ENCODE data around the gene LYPD5. TPM values are rescaled to one million over a fixed set of nuclear protein-coding genes. Genes with fewer than 3 reads are reported as not detected.
"Not testable (repeated sequence)": the region's sequence is repeated elsewhere in the genome, so short reads cannot be mapped to it uniquely, and the experiment has no call there.

The LYPD5 gene
- total RNA-seq, 4 donors from 2014 or later: 0.35 to 1.4 TPM; not detected in 2

- peaks cover 0 to 4% of the 10 kb centered on the region in 2 donors for H3K4me1 ChIP-seq
- no peaks in the 10 kb centered on the region for H3K36me3 ChIP-seq
- TF ChIP-seq POLR2A (IDR thresholded peaks at IDR 0.05): no peak
- no peak for TF ChIP-seq CTCF (IDR thresholded peaks at IDR 0.05 in 4 of 5, conservative IDR thresholded peaks at IDR 0.05 in 1 of 5)
- peaks cover 10 to 26% (median 11%) of the 10 kb centered on the region in 3 donors for H3K27me3 ChIP-seq
- H3K27ac ChIP-seq: no peak overlapping the region
- H3K9me3 ChIP-seq: no peaks in the 10 kb centered on the region
- no peak for DNase-seq
- H3K4me3 ChIP-seq: peak overlapping the region; percentile 39 to 48 (median 44)
- in situ Hi-C loops (cut with MboI; ENCODE audit: low sequenced_read_pairs in 4 of 4): loop anchor here in 1 of 4 donors (10.0 kb wide), 1 partner anchor 134 kb away; the partner anchor contains the start of gene ZNF221
- no peak for ATAC-seq
- intact Hi-C loops (cut with DNase I; ENCODE audit: low total_unique reads): no loop called here
Measured at GRCh38 chr19:43820884-43821215, 18.6 kb upstream of the LYPD5 start.

DNA sequence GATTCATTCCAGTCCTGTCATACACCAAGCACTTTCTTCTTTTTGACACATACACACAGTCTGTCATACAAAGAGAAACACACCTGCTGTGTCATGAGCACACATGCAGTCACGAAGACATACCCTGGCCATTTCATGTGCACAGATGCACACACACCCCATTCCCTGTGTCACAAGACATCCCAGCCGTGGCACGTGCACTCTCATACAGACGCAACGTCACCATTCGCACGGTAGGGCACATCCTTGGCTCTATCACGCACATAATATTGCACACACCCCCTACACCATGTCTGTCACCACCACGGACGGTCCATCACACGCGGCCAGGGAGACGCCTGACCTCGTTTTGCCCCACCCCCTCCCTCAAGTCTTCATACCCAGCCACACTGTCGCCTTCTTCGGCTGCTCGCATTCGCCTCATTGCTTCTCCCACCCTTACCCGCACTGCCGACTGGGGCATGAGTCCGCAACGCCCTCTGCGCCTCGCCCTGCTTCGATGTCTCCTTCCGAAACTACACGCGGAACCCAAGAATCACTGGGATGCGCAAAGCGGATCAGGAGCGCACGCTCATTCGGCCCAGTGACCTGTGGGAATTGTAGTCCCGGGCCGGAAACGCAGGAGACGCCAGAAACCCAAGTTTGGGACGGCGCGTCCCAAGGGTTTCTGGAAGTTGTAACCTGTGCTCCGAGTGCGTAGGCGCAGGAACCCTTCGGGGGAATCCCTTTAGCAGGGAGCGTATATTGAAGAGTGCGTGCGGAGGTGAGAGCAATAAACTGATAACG lies 18.0 kb upstream of the LYPD5 start:
- no peak for ATAC-seq
- Histone ChIP-seq H3K27ac (no peak overlapping the region), H3K9me3 (no peaks in the 10 kb centered on the region), H3K27me3 (peaks cover 10 to 26% (median 11%) of the 10 kb centered on the region in 3 donors), H3K36me3 (no peaks in the 10 kb centered on the region), H3K4me1 (peaks cover 0 to 4% of the 10 kb centered on the region in 2 donors), H3K4me3 (peak overlapping the region; percentile 39 to 48 (median 44))
- no peak for DNase-seq
- TF ChIP-seq POLR2A (IDR thresholded peaks at IDR 0.05) (no peak), CTCF (IDR thresholded peaks at IDR 0.05 in 4 of 5, conservative IDR thresholded peaks at IDR 0.05 in 1 of 5) (no peak)
- in situ Hi-C loops (cut with MboI; ENCODE audit: low sequenced_read_pairs in 4 of 4) (loop anchor here in 1 of 4 donors (10.0 kb wide), 1 partner anchor 135 kb away; the partner anchor contains the start of gene ZNF221), intact Hi-C loops (cut with DNase I; ENCODE audit: low total_unique reads) (no loop called here)

GRCh38 chr19:43818500-43818899 lies 16.3 kb upstream of the LYPD5 start:
- intact Hi-C loops (cut with DNase I; ENCODE audit: low total_unique reads): no loop called here
- ATAC-seq (no peak), DNase-seq (no peak)

GRCh38 chr19:43817454-43817853 lies 15.2 kb upstream of the LYPD5 start:
- ATAC-seq; intact Hi-C loops (cut with DNase I; ENCODE audit: low total_unique reads); in situ Hi-C loops (cut with MboI; ENCODE audit: low sequenced_read_pairs in 4 of 4): not testable (repeated sequence)

More at GRCh38 chr19:43818500-43818899, 16.3 kb upstream of the LYPD5 start:
- in situ Hi-C loops (cut with MboI; ENCODE audit: low sequenced_read_pairs in 4 of 4): no loop called here
- Histone ChIP-seq H3K36me3 (no peaks in the 10 kb centered on the region), H3K4me1 (peaks cover 0 to 4% of the 10 kb centered on the region in 2 donors), H3K27ac (no peak overlapping the region), H3K4me3 (no peak overlapping the region), H3K27me3 (peaks cover 11 to 26% (median 13%) of the 10 kb centered on the region in 3 donors), H3K9me3 (no peaks in the 10 kb centered on the region)
- TF ChIP-seq CTCF (IDR thresholded peaks at IDR 0.05 in 4 of 5, conservative IDR thresholded peaks at IDR 0.05 in 1 of 5): no peak
- TF ChIP-seq POLR2A (IDR thresholded peaks at IDR 0.05): no peak

DNA sequence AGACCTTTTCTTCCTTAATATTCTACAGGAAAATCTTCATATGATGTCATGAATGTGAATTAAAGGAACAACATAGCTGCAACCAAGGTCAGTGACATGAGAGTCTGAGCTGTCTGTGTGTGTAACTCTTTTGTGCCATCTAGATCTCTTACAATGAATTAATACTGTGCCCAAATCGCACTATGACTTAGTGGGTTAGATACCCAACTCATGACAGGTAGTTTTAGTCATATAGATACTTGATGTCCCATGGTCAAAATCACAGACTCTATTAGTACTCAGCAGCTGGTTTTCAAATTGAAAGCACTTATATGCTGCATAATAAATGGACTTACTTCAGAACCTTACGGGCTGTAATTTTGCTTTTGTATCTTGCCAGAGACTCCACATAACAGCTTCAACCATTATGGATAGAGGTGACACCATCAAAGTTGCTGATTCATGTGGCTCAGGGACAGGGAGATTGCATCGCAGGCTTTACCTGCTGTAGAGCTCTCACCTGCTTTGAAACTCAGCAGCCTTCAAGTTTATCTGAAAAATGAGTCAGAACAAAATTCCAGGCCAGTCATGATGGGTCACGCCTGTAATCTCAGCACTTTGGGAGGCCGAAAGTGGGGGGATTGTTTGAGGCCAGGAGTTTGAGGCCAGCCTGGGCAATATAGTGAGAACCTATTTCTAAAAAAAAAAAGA lies 12.6 kb upstream of the LYPD5 start:
- H3K36me3 ChIP-seq: no peaks in the 10 kb centered on the region
- in situ Hi-C loops (cut with MboI; ENCODE audit: low sequenced_read_pairs in 4 of 4): no loop called here
- intact Hi-C loops (cut with DNase I; ENCODE audit: low total_unique reads): no loop called here
- no peak overlapping the region for H3K27ac ChIP-seq
- no peak for DNase-seq
- no peaks in the 10 kb centered on the region for H3K9me3 ChIP-seq
- no peak for ATAC-seq
- H3K4me1 ChIP-seq: no peaks in the 10 kb centered on the region
- H3K27me3 ChIP-seq: peaks cover under 1 to 5% (median 3%) of the 10 kb centered on the region in 3 donors
- no peak for TF ChIP-seq POLR2A (IDR thresholded peaks at IDR 0.05)
- TF ChIP-seq CTCF (IDR thresholded peaks at IDR 0.05 in 4 of 5, conservative IDR thresholded peaks at IDR 0.05 in 1 of 5): no peak
- no peak overlapping the region for H3K4me3 ChIP-seq

More at GRCh38 chr19:43817454-43817853, 15.2 kb upstream of the LYPD5 start:
- not testable (repeated sequence) for H3K9me3 ChIP-seq, DNase-seq, H3K4me1 ChIP-seq, H3K36me3 ChIP-seq, H3K27ac ChIP-seq, H3K4me3 ChIP-seq
- peaks cover 11 to 26% (median 13%) of the 10 kb centered on the region in 3 donors for H3K27me3 ChIP-seq
